Neural progenitor cell (in vitro differentiated cells): ENCODE measurements around the gene CUL7. TPM values are rescaled to one million over a fixed set of nuclear protein-coding genes. Genes with fewer than 3 reads are reported as not detected.

ENCODE experiments used
- DNase-seq: peaks from one replicate; pipeline ENCODE4 v3.0.0-alpha.2; 2016; ENCODE audit warnings: low spot score
- H2AFZ ChIP-seq: fragments of 200-600 bp; sonication (generic); replicated peaks from 2 replicates; pipeline ENCODE4 v1.6.1; 2016; ENCODE audit warnings: antibody characterized with exemption
- H3F3A ChIP-seq: fragments of 200-600 bp; sonication (generic); 2 replicates; pipeline ENCODE4 v1.6.1; 2016; ENCODE audit warnings: antibody characterized with exemption, low read depth
- H3K27ac ChIP-seq: fragments of 200-600 bp; sonication (generic); 2 replicates; pipeline ENCODE4 v1.5.1; 2016; ENCODE audit warnings: mild to moderate bottlenecking
- H3K27me3 ChIP-seq: fragments of 200-600 bp; sonication (generic); 2 replicates; pipeline ENCODE4 v1.6.1; 2016; ENCODE audit warnings: mild to moderate bottlenecking, moderate library complexity
- H3K36me3 ChIP-seq: fragments of 200-600 bp; sonication (generic); 2 replicates; pipeline ENCODE4 v1.5.1; 2016
- H3K4me1 ChIP-seq: fragments of 200-600 bp; sonication (generic); 2 replicates; pipeline ENCODE4 v1.6.1; 2016; ENCODE audit warnings: mixed run types
- H3K4me2 ChIP-seq: fragments of 200-600 bp; sonication (generic); 2 replicates; pipeline ENCODE4 v1.6.1; 2016
- H3K4me3 ChIP-seq: fragments of 200-600 bp; sonication (generic); 2 replicates; pipeline ENCODE4 v1.5.1; 2016
- H3K79me2 ChIP-seq: fragments of 200-600 bp; sonication (generic); 2 replicates; pipeline ENCODE4 v1.6.1; 2016; ENCODE audit warnings: low read depth
- H3K9ac ChIP-seq: fragments of 200-600 bp; sonication (generic); 2 replicates; pipeline ENCODE4 v1.6.1; 2016
- H3K9me3 ChIP-seq: fragments of 200-600 bp; sonication (generic); 2 replicates; pipeline ENCODE4 v1.5.1; 2016; ENCODE audit warnings: low read depth
- H4K20me1 ChIP-seq: fragments of 200-600 bp; sonication (generic); 2 replicates; pipeline ENCODE4 v1.6.1; 2016; ENCODE audit warnings: low read depth
- H3K27ac Mint-ChIP-seq: 3 replicates; pipeline ENCODE4 v1.8.0; 2021; ENCODE audit warnings: mixed read lengths
- H3K27me3 Mint-ChIP-seq: 2 replicates; pipeline ENCODE4 v1.8.0; 2022; ENCODE audit warnings: low read depth, mild to moderate bottlenecking, inconsistent platforms, moderate library complexity, mixed read lengths; ENCODE audit not compliant: insufficient read depth
- H3K36me3 Mint-ChIP-seq: 3 replicates; pipeline ENCODE4 v1.8.0; 2021; ENCODE audit warnings: mixed read lengths
- H3K4me1 Mint-ChIP-seq: 3 replicates; pipeline ENCODE4 v1.8.0; 2021; ENCODE audit warnings: mixed read lengths
- H3K4me3 Mint-ChIP-seq: 3 replicates; pipeline ENCODE4 v1.8.0; 2021; ENCODE audit warnings: mild to moderate bottlenecking, moderate library complexity, mixed read lengths
- H3K9me3 Mint-ChIP-seq: 3 replicates; pipeline ENCODE4 v1.8.0; 2020; ENCODE audit warnings: mixed read lengths
- EZH2 ChIP-seq: fragments of 200-600 bp; sonication (generic); IDR thresholded peaks from 2 replicates; pipeline ENCODE4 v1.6.1; 2017; ENCODE audit warnings: antibody characterized with exemption, mild to moderate bottlenecking, moderate library complexity
- EZH2phosphoT487 ChIP-seq: fragments of 200-600 bp; sonication (generic); IDR thresholded peaks from 2 replicates; pipeline ENCODE4 v1.6.1; 2017; ENCODE audit warnings: antibody characterized with exemption
- total RNA-seq: library from RNA; depleted of rRNA; stranded (reverse); fragments of >200 nt; gene quantifications from 2 replicates; pipeline ENCODE4 v1.2.3, GENCODE V29; 2015; ENCODE audit warnings: low replicate concordance
- TF ChIP-seq, protein P1 (sequence below): fragments of 200-600 bp; sonication (generic); IDR thresholded peaks from 2 replicates; pipeline ENCODE4 v1.5.1; 2017; ENCODE audit warnings: antibody characterized with exemption, mild to moderate bottlenecking

Gene CUL7
- total RNA-seq, 1 donor from 2014 or later, result 23.1 TPM

GRCh38 chr6:43019152-43019551, 34.5 kb downstream of the CUL7 start:
- H3K4me1 Mint-ChIP-seq, result peaks cover 16% of the 10 kb centered on the region
- no peak for DNase-seq
- Histone ChIP-seq H3K4me1 (peaks cover 13% of the 10 kb centered on the region), H3K9ac (no peak overlapping the region), H4K20me1 (peaks cover 11% of the 10 kb centered on the region), H3F3A (peaks cover 34% of the 10 kb centered on the region), H2AFZ (no peak overlapping the region), H3K9me3 (no peaks in the 10 kb centered on the region), H3K27me3 (no peaks in the 10 kb centered on the region), H3K4me3 (no peak overlapping the region), H3K36me3 (no peaks in the 10 kb centered on the region), H3K27ac (no peak overlapping the region), H3K4me2 (no peak overlapping the region), H3K79me2 (peaks cover 62% of the 10 kb centered on the region)
- H3K27ac Mint-ChIP-seq, result no peak overlapping the region
- no peak overlapping the region for H3K4me3 Mint-ChIP-seq
- peaks cover 5% of the 10 kb centered on the region for H3K36me3 Mint-ChIP-seq
- peaks cover 7% of the 10 kb centered on the region for H3K27me3 Mint-ChIP-seq
- TF ChIP-seq EZH2phosphoT487, result no peak
- TF ChIP-seq, protein P1, sequence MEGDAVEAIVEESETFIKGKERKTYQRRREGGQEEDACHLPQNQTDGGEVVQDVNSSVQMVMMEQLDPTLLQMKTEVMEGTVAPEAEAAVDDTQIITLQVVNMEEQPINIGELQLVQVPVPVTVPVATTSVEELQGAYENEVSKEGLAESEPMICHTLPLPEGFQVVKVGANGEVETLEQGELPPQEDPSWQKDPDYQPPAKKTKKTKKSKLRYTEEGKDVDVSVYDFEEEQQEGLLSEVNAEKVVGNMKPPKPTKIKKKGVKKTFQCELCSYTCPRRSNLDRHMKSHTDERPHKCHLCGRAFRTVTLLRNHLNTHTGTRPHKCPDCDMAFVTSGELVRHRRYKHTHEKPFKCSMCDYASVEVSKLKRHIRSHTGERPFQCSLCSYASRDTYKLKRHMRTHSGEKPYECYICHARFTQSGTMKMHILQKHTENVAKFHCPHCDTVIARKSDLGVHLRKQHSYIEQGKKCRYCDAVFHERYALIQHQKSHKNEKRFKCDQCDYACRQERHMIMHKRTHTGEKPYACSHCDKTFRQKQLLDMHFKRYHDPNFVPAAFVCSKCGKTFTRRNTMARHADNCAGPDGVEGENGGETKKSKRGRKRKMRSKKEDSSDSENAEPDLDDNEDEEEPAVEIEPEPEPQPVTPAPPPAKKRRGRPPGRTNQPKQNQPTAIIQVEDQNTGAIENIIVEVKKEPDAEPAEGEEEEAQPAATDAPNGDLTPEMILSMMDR, result no peak
- TF ChIP-seq EZH2, result no peak
- H3K9me3 Mint-ChIP-seq, result no peaks in the 10 kb centered on the region

DNA sequence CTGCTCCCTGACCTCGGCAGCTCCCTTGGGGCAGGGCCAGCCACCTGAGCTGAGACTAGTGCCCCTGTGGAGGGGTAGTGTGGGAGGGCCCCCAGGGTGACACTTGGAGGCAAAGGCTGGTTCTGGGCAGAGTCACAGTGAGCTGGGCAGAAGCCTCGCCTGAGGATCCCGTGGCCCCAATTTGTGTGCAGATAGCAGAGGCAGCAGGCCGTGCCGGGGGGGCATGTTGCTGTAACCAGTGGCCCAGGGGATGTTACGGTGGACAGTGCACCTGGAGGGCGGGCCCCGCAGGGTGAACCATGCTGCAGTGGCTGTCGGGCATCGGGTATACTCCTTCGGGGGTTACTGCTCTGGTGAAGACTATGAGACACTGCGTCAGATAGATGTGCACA, 36.7 kb downstream of the CUL7 start:
- peaks cover 13% of the 10 kb centered on the region for H3K36me3 Mint-ChIP-seq
- no peaks in the 10 kb centered on the region for H3K36me3 ChIP-seq
- no peak overlapping the region for H3K4me2 ChIP-seq

GRCh38 chr6:43016176-43016942, 37.3 kb downstream of the CUL7 start:
- Mint-ChIP-seq H3K4me1 (peaks cover 36% of the 10 kb centered on the region), H3K27ac (peak overlapping the region; percentile 83), H3K4me3 (peak overlapping the region; percentile 72), H3K36me3 (peaks cover 12% of the 10 kb centered on the region), H3K9me3 (no peaks in the 10 kb centered on the region), H3K27me3 (peaks cover 10% of the 10 kb centered on the region)
- Histone ChIP-seq H3K27ac (no peak overlapping the region), H3K4me3 (no peak overlapping the region), H3K36me3 (no peaks in the 10 kb centered on the region), H3K9ac (no peak overlapping the region), H3K79me2 (peaks cover 58% of the 10 kb centered on the region), H2AFZ (no peak overlapping the region), H4K20me1 (peaks cover 16% of the 10 kb centered on the region), H3K4me2 (peak overlapping the region; percentile 29), H3F3A (peaks cover 32% of the 10 kb centered on the region), H3K9me3 (no peaks in the 10 kb centered on the region), H3K4me1 (peaks cover 22% of the 10 kb centered on the region), H3K27me3 (no peaks in the 10 kb centered on the region)
- DNase-seq, result peak; percentile 33
- TF ChIP-seq EZH2 (no peak), EZH2phosphoT487 (no peak)
- TF ChIP-seq, protein P1, result no peak

More for the DNA sequence above, 36.7 kb downstream of the CUL7 start:
- no peak overlapping the region for H3K27ac Mint-ChIP-seq
- TF ChIP-seq, protein P1, result no peak
- no peak for TF ChIP-seq EZH2phosphoT487
- TF ChIP-seq EZH2, result no peak
- Histone ChIP-seq H3F3A (peaks cover 35% of the 10 kb centered on the region), H3K4me1 (peaks cover 22% of the 10 kb centered on the region), H3K27me3 (no peaks in the 10 kb centered on the region), H3K9ac (no peak overlapping the region), H3K4me3 (no peak overlapping the region), H3K27ac (no peak overlapping the region), H2AFZ (no peak overlapping the region), H4K20me1 (peaks cover 16% of the 10 kb centered on the region), H3K79me2 (peaks cover 56% of the 10 kb centered on the region), H3K9me3 (no peaks in the 10 kb centered on the region)
- peaks cover 10% of the 10 kb centered on the region for H3K27me3 Mint-ChIP-seq
- DNase-seq, result no peak
- H3K4me1 Mint-ChIP-seq, result peaks cover 32% of the 10 kb centered on the region
- H3K9me3 Mint-ChIP-seq, result no peaks in the 10 kb centered on the region
- no peak overlapping the region for H3K4me3 Mint-ChIP-seq
